ENCODE data around the gene SLC9A1. TPM values are rescaled to one million over a fixed set of nuclear protein-coding genes. Genes with fewer than 3 reads are reported as not detected.

Gene SLC9A1
- polyA plus RNA-seq, 4 donors: 25.2 to 28.9 (median 26.5) TPM

GRCh38 chr1:27108588-27108987 is 46.3 kb downstream of the SLC9A1 start:
- no peak for DNase-seq (ENCODE audit: low read depth in 4 of 4, low spot score in 3 of 4)

GRCh38 chr1:27106561-27107323 is 48.2 kb downstream of the SLC9A1 start:
- no peak for DNase-seq (ENCODE audit: low read depth in 4 of 4, low spot score in 3 of 4)

- DNase-seq (ENCODE audit: low read depth in 4 of 4, low spot score in 3 of 4): no peak
Observed at GRCh38 chr1:27105018-27105417, 49.9 kb downstream of the SLC9A1 start.

- no peak for DNase-seq (ENCODE audit: low read depth in 4 of 4, low spot score in 3 of 4)
Observed at GRCh38 chr1:27103498-27103897, 51.4 kb downstream of the SLC9A1 start.

GRCh38 chr1:27102707-27103468 is 52.0 kb downstream of the SLC9A1 start:
- peak in 1 of 4 donors; percentile 42 for DNase-seq (ENCODE audit: low read depth in 4 of 4, low spot score in 3 of 4)

- no peak for DNase-seq (ENCODE audit: low read depth in 4 of 4, low spot score in 3 of 4)
Observed at GRCh38 chr1:27102134-27102706, 52.7 kb downstream of the SLC9A1 start.

GRCh38 chr1:27101696-27102095 is 53.2 kb downstream of the SLC9A1 start:
- DNase-seq (ENCODE audit: low read depth in 4 of 4, low spot score in 3 of 4): no peak

GRCh38 chr1:27101054-27101491 is 53.9 kb downstream of the SLC9A1 start:
- DNase-seq (ENCODE audit: low read depth in 4 of 4, low spot score in 3 of 4): no peak

- no peak for DNase-seq (ENCODE audit: low read depth in 4 of 4, low spot score in 3 of 4)
Observed at GRCh38 chr1:27100335-27101053, 54.4 kb downstream of the SLC9A1 start.

- DNase-seq (ENCODE audit: low read depth in 4 of 4, low spot score in 3 of 4): no peak
Observed at GRCh38 chr1:27099587-27100334, 55.2 kb downstream of the SLC9A1 start.

GRCh38 chr1:27099135-27099586 is 55.8 kb downstream of the SLC9A1 start:
- DNase-seq (ENCODE audit: low read depth in 4 of 4, low spot score in 3 of 4): peak in 2 of 4 donors; percentile 54 to 61

- no peak for DNase-seq (ENCODE audit: low read depth in 4 of 4, low spot score in 3 of 4)
Observed at GRCh38 chr1:27098431-27099134, 56.3 kb downstream of the SLC9A1 start.

- DNase-seq (ENCODE audit: low read depth in 4 of 4, low spot score in 3 of 4): no peak
Observed at GRCh38 chr1:27097484-27097917, 57.4 kb downstream of the SLC9A1 start.

- no peak for DNase-seq (ENCODE audit: low read depth in 4 of 4, low spot score in 3 of 4)
Observed at GRCh38 chr1:27095576-27095975, 59.3 kb downstream of the SLC9A1 start.

GRCh38 chr1:27092888-27093287 is 62.0 kb downstream of the SLC9A1 start:
- DNase-seq (ENCODE audit: low read depth in 4 of 4, low spot score in 3 of 4): no peak

GRCh38 chr1:27090911-27091310 is 64.0 kb downstream of the SLC9A1 start:
- no peak for DNase-seq (ENCODE audit: low read depth in 4 of 4, low spot score in 3 of 4)

- DNase-seq (ENCODE audit: low read depth in 4 of 4, low spot score in 3 of 4): no peak
Observed at GRCh38 chr1:27087371-27088220, 67.3 kb downstream of the SLC9A1 start.

- no peak for DNase-seq (ENCODE audit: low read depth in 4 of 4, low spot score in 3 of 4)
Observed at GRCh38 chr1:27086628-27087027, 68.3 kb downstream of the SLC9A1 start.
